BLaER1 (cell line): ENCODE measurements around the gene PDIA2.

Experiments used
- H3K27ac ChIP-seq: shearing (Covaris generic); formaldehyde crosslinking; 2 replicates; pipeline ENCODE4 v1.8.1; 2022
- H3K27me3 ChIP-seq: shearing (Covaris generic); formaldehyde crosslinking; 2 replicates; pipeline ENCODE4 v1.8.1; 2022
- H3K36me3 ChIP-seq: shearing (Covaris generic); formaldehyde crosslinking; 2 replicates; pipeline ENCODE4 v1.8.1; 2022
- H3K4me1 ChIP-seq: shearing (Covaris generic); formaldehyde crosslinking; 2 replicates; pipeline ENCODE4 v1.8.1; 2022
- H3K4me2 ChIP-seq: shearing (Covaris generic); formaldehyde crosslinking; 2 replicates; pipeline ENCODE4 v1.8.1; 2022
- H3K4me3 ChIP-seq: shearing (Covaris generic); formaldehyde crosslinking; 2 replicates; pipeline ENCODE4 v1.8.1; 2022
- H3K9ac ChIP-seq: shearing (Covaris generic); formaldehyde crosslinking; 2 replicates; pipeline ENCODE4 v1.8.1; 2022
- H3K9me3 ChIP-seq: shearing (Covaris generic); formaldehyde crosslinking; 2 replicates; pipeline ENCODE4 v1.8.1; 2022
- H4K20me1 ChIP-seq: shearing (Covaris generic); formaldehyde crosslinking; 2 replicates; pipeline ENCODE4 v1.8.1; 2022
- Cebpa-rat ChIP-seq: shearing (Covaris generic); IDR thresholded peaks from 2 replicates; pipeline ENCODE4 v1.8.1; 2022

The PDIA2 gene

GRCh38 chr16:269061-269796 lies 13.7 kb upstream of the PDIA2 start:
- H3K27me3 ChIP-seq, result peaks cover 8% of the 10 kb centered on the region
- H3K4me1 ChIP-seq, result no peaks in the 10 kb centered on the region
- no peak overlapping the region for H3K9ac ChIP-seq
- no peaks in the 10 kb centered on the region for H3K9me3 ChIP-seq
- H3K27ac ChIP-seq, result no peak overlapping the region
- H3K4me3 ChIP-seq, result no peak overlapping the region
- H3K36me3 ChIP-seq, result peaks cover 22% of the 10 kb centered on the region
- TF ChIP-seq Cebpa-rat, result no peak
- H4K20me1 ChIP-seq, result 0 out of 2 replicates have a peak, but pooled peaks cover 6% of the 10 kb centered on the region
- no peak overlapping the region for H3K4me2 ChIP-seq

GRCh38 chr16:270381-271255 lies 12.3 kb upstream of the PDIA2 start:
- 0 out of 2 replicates have a peak, but pooled peaks cover 6% of the 10 kb centered on the region for H4K20me1 ChIP-seq
- H3K4me1 ChIP-seq, result peaks cover 7% of the 10 kb centered on the region
- H3K9me3 ChIP-seq, result no peaks in the 10 kb centered on the region
- no peak for TF ChIP-seq Cebpa-rat
- peaks cover 8% of the 10 kb centered on the region; the same call in 1 of the 2 replicates for H3K36me3 ChIP-seq
- peaks cover 22% of the 10 kb centered on the region for H3K27me3 ChIP-seq
- H3K9ac ChIP-seq, result no peak overlapping the region
- H3K4me3 ChIP-seq, result no peak overlapping the region
- no peak overlapping the region for H3K4me2 ChIP-seq
- H3K27ac ChIP-seq, result no peak overlapping the region

GRCh38 chr16:272633-273546 lies 10.1 kb upstream of the PDIA2 start:
- H3K27me3 ChIP-seq, result peaks cover 44% of the 10 kb centered on the region
- no peaks in the 10 kb centered on the region for H3K9me3 ChIP-seq
- no peaks in the 10 kb centered on the region for H3K36me3 ChIP-seq
- no peak for TF ChIP-seq Cebpa-rat
- no peak overlapping the region for H3K4me3 ChIP-seq
- H3K9ac ChIP-seq, result no peak overlapping the region
- no peak overlapping the region for H3K4me2 ChIP-seq
- no peak overlapping the region for H3K27ac ChIP-seq
- H4K20me1 ChIP-seq, result peaks cover 14% of the 10 kb centered on the region; the same call in 1 of the 2 replicates
- H3K4me1 ChIP-seq, result peaks cover 7% of the 10 kb centered on the region

GRCh38 chr16:273547-274421 lies 9.2 kb upstream of the PDIA2 start:
- H3K4me2 ChIP-seq, result no peak overlapping the region
- no peak for TF ChIP-seq Cebpa-rat
- H3K27ac ChIP-seq, result no peak overlapping the region
- peaks cover 47% of the 10 kb centered on the region for H3K27me3 ChIP-seq
- H3K36me3 ChIP-seq, result no peaks in the 10 kb centered on the region
- H3K4me3 ChIP-seq, result no peak overlapping the region
- peaks cover 14% of the 10 kb centered on the region; the same call in 1 of the 2 replicates for H4K20me1 ChIP-seq
- peaks cover 9% of the 10 kb centered on the region for H3K4me1 ChIP-seq
- no peak overlapping the region for H3K9ac ChIP-seq
- no peaks in the 10 kb centered on the region for H3K9me3 ChIP-seq

GRCh38 chr16:275041-275641 lies 7.8 kb upstream of the PDIA2 start:
- H3K4me3 ChIP-seq, result no peak overlapping the region

GRCh38 chr16:275786-276232 lies 7.2 kb upstream of the PDIA2 start, which contains the start of gene RGS11:
TSS of gene RGS11 (minus strand) at chr16:275944. CDS start at chr16:275911, 33 bp downstream.
- no peak within 1 kb of the TSS for H3K27ac ChIP-seq

More at GRCh38 chr16:275041-275641, 7.8 kb upstream of the PDIA2 start:
- H3K27ac ChIP-seq, result no peak overlapping the region
- peaks cover 8% of the 10 kb centered on the region; the same call in 1 of the 2 replicates for H4K20me1 ChIP-seq
- TF ChIP-seq Cebpa-rat, result no peak
- H3K9ac ChIP-seq, result no peak overlapping the region
- peak overlapping the region; percentile 57 for H3K4me2 ChIP-seq
- H3K27me3 ChIP-seq, result peaks cover 59% of the 10 kb centered on the region
- no peaks in the 10 kb centered on the region for H3K36me3 ChIP-seq
- no peaks in the 10 kb centered on the region for H3K9me3 ChIP-seq
- peaks cover 16% of the 10 kb centered on the region for H3K4me1 ChIP-seq

GRCh38 chr16:276426-277077 lies 6.4 kb upstream of the PDIA2 start:
- H3K4me2 ChIP-seq, result no peak overlapping the region
- H3K4me1 ChIP-seq, result peaks cover 16% of the 10 kb centered on the region
- no peak for TF ChIP-seq Cebpa-rat
- H3K4me3 ChIP-seq, result no peak overlapping the region
- peaks cover 8% of the 10 kb centered on the region; the same call in 1 of the 2 replicates for H4K20me1 ChIP-seq
- H3K9me3 ChIP-seq, result no peaks in the 10 kb centered on the region
- no peak overlapping the region for H3K9ac ChIP-seq
- peaks cover 74% of the 10 kb centered on the region for H3K27me3 ChIP-seq
- H3K27ac ChIP-seq, result no peak overlapping the region
- H3K36me3 ChIP-seq, result no peaks in the 10 kb centered on the region

More at GRCh38 chr16:275786-276232, 7.2 kb upstream of the PDIA2 start, which contains the start of gene RGS11:
- H3K27me3 ChIP-seq, result peaks cover 66% of the 10 kb centered on the region
- no peak within 1 kb of the TSS for H3K4me3 ChIP-seq
- H3K9me3 ChIP-seq, result no peaks in the 10 kb centered on the region
- peaks cover 8% of the 10 kb centered on the region; the same call in 1 of the 2 replicates for H4K20me1 ChIP-seq
- no peaks in the 10 kb centered on the region for H3K36me3 ChIP-seq
- H3K9ac ChIP-seq, result no peak within 1 kb of the TSS
- H3K4me1 ChIP-seq, result peaks cover 16% of the 10 kb centered on the region
- TF ChIP-seq Cebpa-rat, result no peak
- H3K4me2 ChIP-seq, result peak within 1 kb of the TSS; percentile 57
